Bronchus fibroblast of lung (primary cell): ENCODE measurements around the gene SEMA3D. TPM values are rescaled to one million over a fixed set of nuclear protein-coding genes. Genes with fewer than 3 reads are reported as not detected.

ENCODE experiments used
- total RNA-seq: library from RNA; depleted of rRNA; stranded (reverse); fragments of >200 nt; gene quantifications from 2 replicates; pipeline ENCODE4 v1.2.3, GENCODE V29; 2015

The SEMA3D gene
- 0.15 and 0.50 TPM in 2 replicates for total RNA-seq

GRCh38 chr7:85186521-85187241, at the start of gene SEMA3D:
TSS of gene SEMA3D (minus strand) at chr7:85187056. CDS start at chr7:85121891, 65,165 bp downstream.

